A673 (cell line): ENCODE measurements around the gene R3HDM4.

Source experiments
- CTCF ChIP-seq: fragments of 300-800, 200-600 bp; sonication (generic); conservative IDR thresholded peaks from 2 replicates; pipeline ENCODE4 v1.5.1; 2017; ENCODE audit warnings: low read depth, mild to moderate bottlenecking, antibody characterized with exemption, low read length, moderate library complexity, mixed read lengths
- EZH2 ChIP-seq: fragments of 200-600 bp; sonication (generic); IDR thresholded peaks from 2 replicates; pipeline ENCODE4 v1.6.1; 2017; ENCODE audit warnings: borderline replicate concordance, low read depth, mild to moderate bottlenecking, mixed read lengths, antibody characterized with exemption, low read length; ENCODE audit not compliant: poor library complexity, severe bottlenecking

- no peak for TF ChIP-seq CTCF
- TF ChIP-seq EZH2, result no peak
Measured at GRCh38 chr19:932648-933552, 19.9 kb upstream of the R3HDM4 start.
